HUDEP-2 (cell line): ENCODE measurements around the gene APBA2.
A peak's percentile ranks its signal among the peaks of the same experiment; 100 is the strongest.

Source experiments
- DNase-seq, 76 experiments: peaks; one replicate each; lab custom pipeline; 2025; ENCODE audit not compliant: unreplicated experiment in 76 of 76; lab: John Stamatoyannopoulos, UW

Gene APBA2

GRCh38 chr15:28933710-28934445 is 48.1 kb downstream of the APBA2 start:
- peak in 6 of 76 experiments; percentile 1 to 38 (median 4) for DNase-seq

DNA sequence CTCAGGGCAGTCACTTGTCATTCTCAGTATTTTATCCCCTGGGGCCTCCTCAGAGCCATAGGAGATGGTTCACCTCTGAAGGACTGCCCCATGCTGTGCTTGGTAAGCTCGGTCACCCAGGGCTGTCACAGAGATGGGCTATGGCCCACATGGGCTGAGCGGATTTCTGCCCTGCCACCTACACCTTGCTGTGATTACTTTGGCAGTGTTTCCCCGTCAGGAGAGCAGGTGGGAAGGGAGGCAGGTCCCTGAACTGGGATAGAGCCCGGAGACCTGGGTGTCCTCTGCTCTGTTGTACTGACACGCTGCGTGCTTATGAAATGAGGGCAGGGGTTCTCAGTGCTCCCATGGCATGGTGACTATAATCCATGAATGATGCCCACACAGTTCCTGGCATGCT is 48.9 kb downstream of the APBA2 start:
- DNase-seq: no peak

GRCh38 chr15:28935316-28935715 is 49.5 kb downstream of the APBA2 start:
- peak in 25 of 76 experiments; percentile 1 to 54 (median 19) for DNase-seq

- DNase-seq: no peak
Observed at GRCh38 chr15:28936081-28936480, 50.3 kb downstream of the APBA2 start.

DNA sequence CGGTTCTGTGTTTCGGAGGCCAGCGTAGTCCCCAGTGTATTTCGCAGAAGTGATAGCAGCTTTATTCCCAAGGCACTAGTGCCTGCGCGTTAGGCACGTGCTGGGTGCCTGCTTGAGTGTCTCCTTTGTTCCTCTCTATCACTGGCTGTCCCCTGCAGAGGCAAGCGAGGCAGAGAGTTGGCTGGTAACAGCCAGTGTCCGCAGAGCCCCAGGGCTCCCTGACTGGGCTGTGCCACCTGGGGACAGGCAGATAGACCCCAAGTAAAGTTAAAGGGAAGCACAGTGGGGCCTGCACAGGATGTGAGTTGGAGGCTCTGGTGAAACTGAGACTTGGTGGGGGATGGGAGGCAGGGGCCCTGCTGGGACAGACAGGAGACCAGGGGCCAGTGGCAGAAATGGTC is 50.7 kb downstream of the APBA2 start:
- DNase-seq: no peak

- DNase-seq: no peak
Observed at GRCh38 chr15:28937271-28937670, 51.5 kb downstream of the APBA2 start.

GRCh38 chr15:28942046-28942445 is 56.3 kb downstream of the APBA2 start:
- DNase-seq: no peak

DNA sequence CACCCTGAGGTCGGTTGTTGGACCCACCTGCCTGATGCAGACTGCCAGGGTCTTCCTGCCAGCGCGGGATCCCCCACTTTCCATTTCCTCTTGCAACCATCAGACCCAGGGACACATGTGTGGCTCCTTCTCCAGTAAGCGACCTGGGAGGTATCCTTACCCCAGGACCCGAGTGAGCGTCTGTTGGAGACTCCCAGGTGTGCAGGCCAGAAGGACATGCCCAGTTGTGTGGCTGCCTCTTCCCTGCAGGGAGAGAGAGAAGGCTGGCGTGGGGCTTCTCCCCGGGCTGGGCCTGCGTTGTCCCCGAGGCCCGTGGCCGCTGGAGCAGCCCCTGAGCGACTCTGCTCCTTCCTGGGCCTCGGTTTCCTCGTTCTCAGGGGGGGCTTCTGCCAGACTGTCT is 56.8 kb downstream of the APBA2 start:
- no peak for DNase-seq

- DNase-seq: no peak
Observed at GRCh38 chr15:28943146-28943545, 57.4 kb downstream of the APBA2 start.

GRCh38 chr15:28943611-28944230 is 57.9 kb downstream of the APBA2 start:
- DNase-seq: no peak

DNA sequence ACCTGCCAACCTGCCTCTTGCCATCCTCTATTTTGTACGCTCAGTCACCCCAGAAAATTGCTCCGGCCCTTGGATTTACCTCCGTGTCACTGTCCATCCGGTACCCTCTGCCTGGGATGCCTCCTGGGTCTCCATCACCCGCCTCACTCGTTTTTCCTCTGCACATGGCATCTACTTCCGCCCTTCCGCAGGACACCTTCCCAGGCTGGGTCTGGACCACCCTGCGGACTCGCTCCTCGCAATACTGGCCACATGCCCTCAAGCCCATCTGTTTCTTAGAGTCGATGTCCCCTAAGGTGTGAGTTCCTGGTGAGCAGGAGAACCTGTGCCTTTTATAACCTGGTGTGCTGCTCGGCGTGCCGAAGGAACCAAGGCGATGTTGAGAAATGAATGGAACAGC is 58.5 kb downstream of the APBA2 start:
- DNase-seq: no peak

- DNase-seq: no peak
Observed at GRCh38 chr15:28944696-28945300, 59.0 kb downstream of the APBA2 start.

DNA sequence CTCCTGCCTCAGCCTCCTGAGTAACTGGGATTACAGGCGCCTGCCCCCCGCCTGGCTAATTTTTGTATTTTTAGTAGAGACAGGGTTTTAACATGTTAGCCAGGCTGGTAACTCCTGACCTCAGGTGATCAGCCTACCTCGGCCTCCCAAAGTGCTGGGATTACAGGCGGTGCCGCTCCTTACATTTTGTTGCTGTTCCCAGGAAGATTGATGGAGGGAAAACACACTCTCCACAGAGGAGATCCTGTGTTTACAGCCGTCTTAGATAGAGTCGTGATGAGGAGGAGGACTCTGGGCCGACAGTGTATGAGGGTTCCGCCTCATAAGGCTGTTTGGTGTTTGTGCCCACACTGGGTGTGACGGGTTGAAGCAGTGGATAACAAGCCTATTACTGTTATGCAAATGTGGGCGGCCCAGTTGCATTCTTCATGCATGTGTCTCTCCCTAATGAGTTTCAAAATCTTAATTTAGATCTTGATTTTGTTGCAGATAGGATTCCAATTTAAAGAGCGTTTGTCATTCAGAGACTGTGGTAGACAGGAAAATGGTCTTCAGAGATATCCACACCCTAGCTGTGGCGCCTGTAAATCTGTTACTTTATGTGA is 60.0 kb downstream of the APBA2 start:
- no peak for DNase-seq

DNA sequence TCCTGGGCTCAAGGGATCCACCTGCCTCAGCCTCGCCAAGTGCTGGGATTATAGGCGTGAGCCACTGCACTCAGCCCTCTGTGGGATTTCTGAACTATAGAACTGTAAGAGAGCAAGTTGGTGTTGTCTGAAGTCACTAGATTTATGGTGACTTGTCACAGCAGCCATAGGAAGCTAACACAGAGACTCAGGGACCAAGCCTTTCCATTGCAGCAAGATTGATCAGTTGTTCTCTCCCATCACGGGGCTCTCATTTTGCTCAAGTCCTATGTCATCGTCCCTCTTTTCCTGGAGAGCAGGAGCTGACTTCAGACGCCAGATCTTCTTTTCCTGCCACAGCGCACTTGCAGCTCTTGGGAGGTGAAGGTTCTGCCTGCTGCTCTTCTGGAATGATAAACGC is 61.0 kb downstream of the APBA2 start:
- no peak for DNase-seq

GRCh38 chr15:28947221-28947674 is 61.5 kb downstream of the APBA2 start:
- DNase-seq: no peak

DNA sequence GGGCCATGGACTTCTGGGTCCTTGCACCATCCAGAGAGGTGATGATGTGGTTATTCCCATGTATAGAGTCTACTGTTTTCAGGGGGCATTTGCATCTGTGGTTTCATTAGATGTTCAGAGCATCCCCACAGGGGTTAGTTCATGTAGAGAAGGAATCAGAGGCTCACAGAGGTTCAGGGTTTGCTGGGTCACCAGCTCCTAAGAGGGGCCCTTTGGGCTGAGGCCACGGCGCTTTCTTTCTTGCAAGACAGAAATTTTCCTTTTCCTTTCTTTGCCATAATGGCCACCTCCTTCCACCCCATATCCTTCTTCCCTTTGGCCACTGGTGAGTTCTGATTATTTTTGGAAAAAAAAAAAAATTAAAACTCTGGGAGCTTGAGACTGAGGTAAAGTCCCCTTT is 62.3 kb downstream of the APBA2 start:
- no peak for DNase-seq

DNA sequence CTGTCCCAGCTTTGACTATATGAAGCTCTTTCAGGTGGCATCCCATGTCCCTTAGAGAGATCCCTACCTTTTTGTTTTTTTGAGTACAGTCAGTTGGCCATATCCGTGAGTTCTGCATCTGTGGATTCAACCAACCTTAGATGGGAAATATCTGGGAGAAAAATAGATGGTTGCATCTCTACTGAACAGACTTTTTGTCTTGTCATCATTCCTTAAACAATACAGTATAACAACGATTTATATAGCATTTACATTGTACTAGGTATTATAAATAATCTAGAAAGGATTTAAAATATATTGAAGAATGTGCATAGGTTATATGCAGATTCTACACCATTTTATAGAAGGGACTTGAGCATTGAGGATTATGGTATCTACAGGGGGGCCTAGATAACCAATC is 65.1 kb downstream of the APBA2 start:
- no peak for DNase-seq

DNA sequence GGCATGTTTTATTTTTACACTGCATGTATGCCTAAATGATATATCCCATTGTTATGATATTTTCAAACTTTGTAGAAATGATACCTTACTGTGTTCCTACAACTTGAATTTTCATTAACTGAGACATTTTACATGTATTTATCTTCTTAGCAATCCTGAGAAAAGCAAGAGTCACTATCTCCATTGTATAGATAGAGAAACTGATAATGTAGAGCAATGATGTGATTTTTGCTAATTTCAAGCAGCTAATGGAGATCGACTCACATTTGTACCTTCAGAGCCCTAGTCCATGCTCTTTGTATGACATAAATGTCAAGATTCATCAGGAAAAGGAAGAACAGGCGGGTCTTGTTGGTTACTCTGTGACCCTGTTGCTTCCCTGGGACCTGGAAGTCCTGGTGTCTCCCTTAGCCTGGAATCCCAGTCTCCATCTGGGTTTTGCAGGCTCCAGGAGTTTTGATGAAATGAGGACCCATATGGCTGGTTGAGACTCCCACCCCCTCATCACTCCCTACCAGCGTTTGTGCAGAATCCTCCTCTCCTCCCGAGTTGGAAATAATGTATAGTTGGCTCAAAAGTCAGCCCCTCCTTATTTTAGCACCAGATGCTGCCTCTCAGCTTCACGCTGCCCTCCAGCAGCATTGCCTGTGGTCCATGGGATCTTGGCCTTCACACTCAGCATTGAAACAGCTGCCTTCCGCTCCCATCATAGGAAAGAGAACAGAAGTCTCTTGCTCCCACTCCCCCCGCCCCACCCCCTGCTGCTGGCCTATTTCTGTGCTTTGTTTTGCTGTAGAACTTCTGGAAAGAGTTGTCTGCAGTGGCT is 67.1 kb downstream of the APBA2 start:
- DNase-seq: no peak

- no peak for DNase-seq
Observed at GRCh38 chr15:28953573-28954195, 67.9 kb downstream of the APBA2 start.

DNA sequence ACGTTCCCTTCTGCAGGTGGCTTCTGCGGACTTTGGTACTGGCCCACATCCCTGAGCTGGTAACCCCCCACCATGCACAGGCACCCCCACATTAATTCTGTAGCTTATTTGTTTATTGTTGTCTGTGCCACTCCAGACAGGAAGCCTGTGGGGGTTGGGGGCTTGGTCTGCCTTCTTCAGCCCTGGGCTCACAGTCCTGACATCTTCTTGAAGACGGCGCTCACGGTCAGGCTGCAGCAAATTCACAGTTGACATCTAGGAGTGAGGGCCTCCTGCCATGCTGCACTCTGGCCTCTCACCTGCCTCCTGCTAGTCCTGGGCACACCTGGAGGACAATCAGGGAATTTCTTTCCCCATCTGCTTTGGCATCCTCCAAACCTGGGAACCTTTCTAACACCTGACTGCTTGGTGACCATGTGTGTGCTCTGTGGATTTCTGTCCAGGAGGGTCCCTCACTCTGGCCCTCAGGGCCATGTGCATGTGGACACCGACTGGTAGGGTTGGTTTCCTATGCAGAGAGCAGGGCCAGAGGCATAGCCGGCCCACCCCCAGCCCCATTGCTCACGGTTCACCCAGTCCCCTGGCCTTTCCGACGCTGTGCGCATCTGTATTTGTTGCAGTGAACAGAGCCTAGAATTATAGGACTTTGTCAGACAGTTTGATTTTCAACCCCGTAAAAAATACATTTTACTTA is 68.8 kb downstream of the APBA2 start:
- no peak for DNase-seq
